Esophagus muscularis mucosa (tissue), 4 donors: ENCODE data around the gene SIRT1. TPM values are rescaled to one million over a fixed set of nuclear protein-coding genes. Genes with fewer than 3 reads are reported as not detected.

ENCODE experiments used
- DNase-seq: peaks from one replicate; pipeline ENCODE4 v3.0.0-alpha.2; 2017; ENCODE audit errors: extremely low spot score
- H3K27ac ChIP-seq, 4 donors: fragments of 200-600 bp; sonication (generic); replicated peaks in 1 of 4; 1 replicate in 3 of 4; 2 replicates in 1 of 4; pipeline ENCODE4 v1.5.1; 2016 to 2019; ENCODE audit warnings: mild to moderate bottlenecking in 1 of 4
- H3K27me3 ChIP-seq, 4 donors: fragments of 200-600 bp; sonication (generic); one replicate each; pipeline versions ENCODE4 v1.5.1 to v1.6.0; 2016 to 2019
- H3K36me3 ChIP-seq, 4 donors: fragments of 200-600 bp; sonication (generic); one replicate each; pipeline ENCODE4 v1.5.1; 2016 to 2019
- H3K4me1 ChIP-seq, 4 donors: fragments of 200-600 bp; sonication (generic); one replicate each; pipeline ENCODE4 v1.5.1; 2016 to 2019
- H3K4me3 ChIP-seq, 4 donors: fragments of 200-600 bp; sonication (generic); 1 replicate in 2 of 4; 2 replicates in 2 of 4; pipeline ENCODE4 v1.5.1; 2016 to 2019; ENCODE audit warnings: mild to moderate bottlenecking in 4 of 4, moderate library complexity in 1 of 4
- H3K9me3 ChIP-seq, 4 donors: fragments of 200-600 bp; sonication (generic); 1 replicate in 3 of 4; 2 replicates in 1 of 4; pipeline ENCODE4 v1.5.1; 2016 to 2019
- CTCF ChIP-seq, 3 experiments: fragments of 200-600 bp in 2 of 3; fragments of 450-650 bp in 1 of 3; sonication (generic) in 2 of 3; IDR thresholded peaks; one replicate each; pipeline ENCODE4 v1.5.1; 2017 to 2019; ENCODE audit warnings: antibody characterized with exemption in 3 of 3, mild to moderate bottlenecking in 2 of 3, moderate library complexity in 1 of 3
- EP300 ChIP-seq: sonication (generic); formaldehyde crosslinking; IDR thresholded peaks from one replicate; pipeline ENCODE4 v1.6.1; 2017; ENCODE audit warnings: antibody characterized with exemption
- POLR2A ChIP-seq: fragments of 450-650 bp; IDR thresholded peaks from one replicate; pipeline ENCODE4 v1.6.1; 2017; ENCODE audit warnings: antibody characterized with exemption, moderate library complexity, mild to moderate bottlenecking, low read depth
- POLR2AphosphoS5 ChIP-seq, 2 donors: sonication (generic); formaldehyde crosslinking; IDR thresholded peaks; one replicate each; pipeline ENCODE4 v1.6.1; 2017; ENCODE audit warnings: antibody characterized with exemption in 2 of 2
- WGBS: methylation state at CpG from one replicate; pipeline ENCODE4 v1.1.5; 2018; 5-methylcytosine and 5-hydroxymethylcytosine counted together
- intact Hi-C: fragments of 100-400 bp; cut with DNase I; formaldehyde crosslinking; loops from one replicate; pipeline ENCODE4 v1.15.1; 2023
- total RNA-seq, 4 donors: library from RNA; depleted of rRNA; stranded (reverse); fragments of >200 nt; gene quantifications; one replicate each; pipeline versions ENCODE4 v1.1.0 to v1.2.1, GENCODE V29; 2016

Gene SIRT1
- total RNA-seq, 4 donors from 2014 or later, result 23.7 to 30.3 (median 29.2) TPM

GRCh38 chr10:67903581-67903980, 19.1 kb downstream of the SIRT1 start:
- Histone ChIP-seq H3K4me1 (peaks cover 0 to 11% (median 6%) of the 10 kb centered on the region in 4 donors), H3K27me3 (no peaks in the 10 kb centered on the region), H3K9me3 (no peaks in the 10 kb centered on the region), H3K27ac (no peak overlapping the region), H3K4me3 (no peak overlapping the region), H3K36me3 (peaks cover 33 to 84% (median 52%) of the 10 kb centered on the region in 4 donors)
- DNase-seq, result no peak
- intact Hi-C loops, result no loop called here
- WGBS, result 95% methylated on average over 7 of the region's 7 CpGs
- TF ChIP-seq POLR2A, result no peak
- no peak for TF ChIP-seq POLR2AphosphoS5 (IDR thresholded peaks at IDR 0.05)
- TF ChIP-seq CTCF (IDR thresholded peaks at IDR 0.05), result no peak
- TF ChIP-seq EP300, result no peak

- TF ChIP-seq POLR2AphosphoS5 (IDR thresholded peaks at IDR 0.05) (no peak), POLR2A (no peak), EP300 (no peak), CTCF (IDR thresholded peaks at IDR 0.05) (no peak)
- H3K9me3 ChIP-seq, result no peaks in the 10 kb centered on the region
- peaks cover 25 to 99% (median 87%) of the 10 kb centered on the region in 4 donors for H3K36me3 ChIP-seq
- H3K4me3 ChIP-seq, result no peak overlapping the region
- intact Hi-C loops, result no loop called here
- H3K27ac ChIP-seq, result no peak overlapping the region
- 84% methylated on average over 2 of the region's 2 CpGs for WGBS
- no peaks in the 10 kb centered on the region for H3K4me1 ChIP-seq
- no peaks in the 10 kb centered on the region for H3K27me3 ChIP-seq
- no peak for DNase-seq
Measured at GRCh38 chr10:67912331-67912946, 28.0 kb downstream of the SIRT1 start.

- no peaks in the 10 kb centered on the region for H3K4me1 ChIP-seq
- no peak for TF ChIP-seq POLR2A
- TF ChIP-seq EP300, result no peak
- no peak for TF ChIP-seq POLR2AphosphoS5 (IDR thresholded peaks at IDR 0.05)
- no peak for TF ChIP-seq CTCF (IDR thresholded peaks at IDR 0.05)
- no peaks in the 10 kb centered on the region for H3K9me3 ChIP-seq
- no peak overlapping the region for H3K4me3 ChIP-seq
- WGBS, result 99% methylated on average over 8 of the region's 8 CpGs
- H3K27me3 ChIP-seq, result no peaks in the 10 kb centered on the region
- intact Hi-C loops, result no loop called here
- DNase-seq, result no peak
- H3K36me3 ChIP-seq, result peaks cover 2 to 97% (median 74%) of the 10 kb centered on the region in 4 donors
- H3K27ac ChIP-seq, result no peak overlapping the region
Measured at GRCh38 chr10:67914777-67915340, 30.4 kb downstream of the SIRT1 start.

GRCh38 chr10:67917169-67917568, 32.7 kb downstream of the SIRT1 start:
- Histone ChIP-seq H3K27me3 (no peaks in the 10 kb centered on the region), H3K9me3 (no peaks in the 10 kb centered on the region), H3K4me1 (no peaks in the 10 kb centered on the region), H3K27ac (no peak overlapping the region), H3K36me3 (peaks cover 0 to 84% (median 53%) of the 10 kb centered on the region in 4 donors), H3K4me3 (no peak overlapping the region)
- DNase-seq, result no peak
- 82% methylated on average over 2 of the region's 2 CpGs for WGBS
- TF ChIP-seq EP300 (no peak), CTCF (IDR thresholded peaks at IDR 0.05) (no peak), POLR2A (no peak), POLR2AphosphoS5 (IDR thresholded peaks at IDR 0.05) (no peak)
- intact Hi-C loops, result no loop called here
